Sigmoid colon (tissue), 3 donors: ENCODE measurements around the gene AKAP12.

Experiments used
- POLR2A ChIP-seq, 2 donors: fragments of 450-650 bp; IDR thresholded peaks; one replicate each; pipeline ENCODE4 v1.6.1; 2016; ENCODE audit warnings: antibody characterized with exemption in 2 of 2, mild to moderate bottlenecking in 2 of 2, moderate library complexity in 2 of 2
- TF ChIP-seq, protein P1 (sequence below), 4 experiments: fragments of 450-650 bp in 3 of 4; fragments of 200-600 bp in 1 of 4; IDR thresholded peaks; one replicate each; pipeline ENCODE4 v1.5.1; 2016 to 2019; ENCODE audit warnings: antibody characterized with exemption in 4 of 4, mild to moderate bottlenecking in 3 of 4, moderate library complexity in 2 of 4

DNA sequence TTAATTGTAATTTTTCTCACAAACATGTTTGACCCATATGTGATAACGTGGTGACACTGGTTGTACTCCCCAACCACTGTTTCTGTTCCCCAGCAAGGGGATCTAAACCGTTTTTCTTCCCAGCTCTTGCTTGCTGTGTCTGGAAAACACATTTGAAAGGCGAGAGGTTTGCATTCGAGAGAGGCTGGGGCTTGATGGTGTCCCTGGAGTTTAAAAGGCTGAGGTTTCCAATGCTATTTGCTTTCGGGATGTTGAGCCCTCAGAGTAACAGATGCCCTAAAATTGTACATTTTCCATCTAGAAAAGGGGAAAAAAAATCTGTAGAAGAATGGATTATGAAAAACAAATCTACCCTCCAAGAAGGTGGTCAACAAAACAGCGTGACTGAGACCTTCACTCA lies 35.4 kb downstream of the AKAP12 start:
- TF ChIP-seq, protein P1, sequence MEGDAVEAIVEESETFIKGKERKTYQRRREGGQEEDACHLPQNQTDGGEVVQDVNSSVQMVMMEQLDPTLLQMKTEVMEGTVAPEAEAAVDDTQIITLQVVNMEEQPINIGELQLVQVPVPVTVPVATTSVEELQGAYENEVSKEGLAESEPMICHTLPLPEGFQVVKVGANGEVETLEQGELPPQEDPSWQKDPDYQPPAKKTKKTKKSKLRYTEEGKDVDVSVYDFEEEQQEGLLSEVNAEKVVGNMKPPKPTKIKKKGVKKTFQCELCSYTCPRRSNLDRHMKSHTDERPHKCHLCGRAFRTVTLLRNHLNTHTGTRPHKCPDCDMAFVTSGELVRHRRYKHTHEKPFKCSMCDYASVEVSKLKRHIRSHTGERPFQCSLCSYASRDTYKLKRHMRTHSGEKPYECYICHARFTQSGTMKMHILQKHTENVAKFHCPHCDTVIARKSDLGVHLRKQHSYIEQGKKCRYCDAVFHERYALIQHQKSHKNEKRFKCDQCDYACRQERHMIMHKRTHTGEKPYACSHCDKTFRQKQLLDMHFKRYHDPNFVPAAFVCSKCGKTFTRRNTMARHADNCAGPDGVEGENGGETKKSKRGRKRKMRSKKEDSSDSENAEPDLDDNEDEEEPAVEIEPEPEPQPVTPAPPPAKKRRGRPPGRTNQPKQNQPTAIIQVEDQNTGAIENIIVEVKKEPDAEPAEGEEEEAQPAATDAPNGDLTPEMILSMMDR (IDR thresholded peaks at IDR 0.05) = no peak
- TF ChIP-seq POLR2A (IDR thresholded peaks at IDR 0.05) = no peak
